HCT116 (cell line): ENCODE results near the gene C2orf92. TPM values are rescaled to one million over a fixed set of nuclear protein-coding genes. Genes with fewer than 3 reads are reported as not detected.

Experiments
- ATAC-seq: fragments of 200-7000 bp; cut with Tn5 transposase; 2 replicates; pipeline ENCODE4 v1.9.1; 2020; ENCODE audit warnings: mild to moderate bottlenecking, moderate library complexity
- BruUV-seq: library from RNA; stranded (reverse); fragments of 400-500 nt; replicated peaks from 2 replicates; lab custom pipeline; 2021; lab: Mats Ljungman, UMichigan
- CTCF ChIA-PET: fragments of 300-600 bp; sonication (Branson Sonifier 250); formaldehyde crosslinking; loops from one replicate; lab custom pipeline; 2021; ENCODE audit warnings: antibody characterized with exemption; lab: Charles Lee
- POLR2A ChIA-PET: fragments of 300-600, 350-600 bp; sonication (Branson Sonifier 250); formaldehyde crosslinking; loops from one replicate; lab custom pipeline; 2021; ENCODE audit warnings: antibody characterized with exemption; lab: Charles Lee
- RAD21 ChIA-PET, 2 experiments: fragments of 300-600 bp; sonication (Branson Sonifier 250); formaldehyde crosslinking; loops; one replicate each; lab custom pipeline; 2023; ENCODE audit warnings: low total read pairs in 2 of 2; ENCODE audit not compliant: uncharacterized antibody in 2 of 2, unreplicated experiment in 2 of 2, low non-redundant PET in 1 of 2; lab: Charles Lee
- DNase-seq: peaks from one replicate; pipeline ENCODE4 v3.0.0-alpha.2; 2010; ENCODE audit warnings: low read depth, low spot score
- H2AFZ ChIP-seq: fragments of 200-600 bp; shearing (Covaris generic), sonication (generic); 2 replicates; pipeline ENCODE4 v1.6.1; 2017; ENCODE audit warnings: low read depth, mixed run types, mixed read lengths, antibody characterized with exemption, low read length; ENCODE audit not compliant: poor library complexity, severe bottlenecking
- H3K27ac ChIP-seq: 2 replicates; pipeline ENCODE4 v1.5.1; 2012; ENCODE audit warnings: low read depth, low read length
- H3K27me3 ChIP-seq: fragments of 200-600 bp; sonication (generic); 2 replicates; pipeline ENCODE4 v1.6.1; 2016; ENCODE audit warnings: mixed run types, low read length, mixed read lengths; ENCODE audit not compliant: insufficient read depth
- H3K36me3 ChIP-seq, 2 experiments: fragments of 200-500 bp in 1 of 2; fragments of 200-600 bp in 1 of 2; sonication (Bioruptor generic) in 1 of 2; sonication (generic) in 1 of 2; 2 replicates each; pipeline versions ENCODE4 v1.5.1 to v1.6.1; 2014 to 2016; ENCODE audit warnings: low read length in 2 of 2, inconsistent platforms in 1 of 2, mixed read lengths in 1 of 2, mixed run types in 1 of 2; ENCODE audit not compliant: insufficient read depth in 2 of 2, control insufficient read depth in 1 of 2
- H3K4me1 ChIP-seq, 2 experiments: fragments of 200-600 bp in 1 of 2; sonication (generic) in 1 of 2; 2 replicates each; pipeline versions ENCODE4 v1.5.1 to v1.6.1; 2012 to 2017; ENCODE audit warnings: low read length in 2 of 2, inconsistent platforms in 1 of 2, mild to moderate bottlenecking in 1 of 2, mixed read lengths in 1 of 2, mixed run types in 1 of 2, moderate library complexity in 1 of 2; ENCODE audit not compliant: insufficient read depth in 2 of 2, control insufficient read depth in 1 of 2
- H3K4me2 ChIP-seq: fragments of 200-600 bp; sonication (generic); 2 replicates; pipeline ENCODE4 v1.6.1; 2017; ENCODE audit warnings: mixed run types, low read length, mixed read lengths
- H3K4me3 ChIP-seq, 2 experiments: fragments of 200-600 bp in 1 of 2; sonication (generic) in 1 of 2; replicated peaks in 1 of 2; 2 replicates each; pipeline ENCODE4 v1.5.1; 2011 to 2016; ENCODE audit warnings: low read length in 2 of 2, control low read depth in 1 of 2, low read depth in 1 of 2, mild to moderate bottlenecking in 1 of 2, mixed read lengths in 1 of 2, mixed run types in 1 of 2
- H3K79me2 ChIP-seq: fragments of 200-600 bp; sonication (generic); 2 replicates; pipeline ENCODE4 v1.6.1; 2017; ENCODE audit warnings: mild to moderate bottlenecking, mixed run types, low read length, moderate library complexity, mixed read lengths; ENCODE audit not compliant: insufficient read depth
- H3K9ac ChIP-seq: fragments of 200-600 bp; sonication (generic); 2 replicates; pipeline ENCODE4 v1.6.1; 2016; ENCODE audit warnings: low read length, mixed read lengths
- H3K9me2 ChIP-seq: fragments of 200-600 bp; sonication (generic), shearing (Covaris generic); 2 replicates; pipeline ENCODE4 v1.6.1; 2017; ENCODE audit warnings: mixed run types, mild to moderate bottlenecking, moderate library complexity; ENCODE audit not compliant: insufficient read depth
- H3K9me3 ChIP-seq, 2 experiments: fragments of 200-500 bp in 1 of 2; fragments of 200-600 bp in 1 of 2; sonication (Bioruptor generic) in 1 of 2; sonication (generic) in 1 of 2; 2 replicates each; pipeline ENCODE4 v1.6.1; 2014 to 2017; ENCODE audit warnings: low read length in 2 of 2, mixed read lengths in 2 of 2, inconsistent platforms in 1 of 2, low read depth in 1 of 2, mild to moderate bottlenecking in 1 of 2, mixed run types in 1 of 2, moderate library complexity in 1 of 2; ENCODE audit not compliant: control insufficient read depth in 1 of 2, insufficient read depth in 1 of 2
- H4K20me1 ChIP-seq: fragments of 200-600 bp; sonication (generic), shearing (Covaris generic); 2 replicates; pipeline ENCODE4 v1.6.1; 2017; ENCODE audit warnings: mixed run types, mild to moderate bottlenecking, moderate library complexity; ENCODE audit not compliant: insufficient read depth
- ATF3 ChIP-seq: IDR thresholded peaks from 2 replicates; pipeline ENCODE4 v1.6.1; 2012
- CBX3 ChIP-seq: IDR thresholded peaks from 2 replicates; pipeline ENCODE4 v1.6.1; 2012; ENCODE audit warnings: low read depth
- CEBPB ChIP-seq: IDR thresholded peaks from 2 replicates; pipeline ENCODE4 v1.6.1; 2012; ENCODE audit warnings: low read depth
- EGR1 ChIP-seq: IDR thresholded peaks from 2 replicates; pipeline ENCODE4 v1.6.1; 2012; ENCODE audit warnings: low read depth
- ELF1 ChIP-seq: IDR thresholded peaks from 2 replicates; pipeline ENCODE4 v1.6.1; 2012; ENCODE audit warnings: low read depth, borderline replicate concordance
- EZH2 ChIP-seq: fragments of 200-600 bp; sonication (generic); IDR thresholded peaks from 2 replicates; pipeline ENCODE4 v1.6.1; 2017; ENCODE audit warnings: antibody characterized with exemption, mixed run types
- EZH2phosphoT487 ChIP-seq: fragments of 200-600 bp; IDR thresholded peaks from 2 replicates; pipeline ENCODE4 v1.6.1; 2018; ENCODE audit warnings: antibody characterized with exemption, borderline replicate concordance
- POLR2A ChIP-seq: IDR thresholded peaks from 2 replicates; pipeline ENCODE4 v1.7.0; 2011; ENCODE audit warnings: borderline replicate concordance; ENCODE audit not compliant: insufficient read depth, insufficient read length; ENCODE audit errors: extremely low read depth
- RAD21 ChIP-seq: IDR thresholded peaks from 2 replicates; pipeline ENCODE4 v1.6.1; 2012; ENCODE audit warnings: low read depth, mild to moderate bottlenecking
- SIN3A ChIP-seq: IDR thresholded peaks from 2 replicates; pipeline ENCODE4 v1.6.1; 2012; ENCODE audit warnings: low read depth
- SP1 ChIP-seq: IDR thresholded peaks from 2 replicates; pipeline ENCODE4 v1.6.1; 2012; ENCODE audit warnings: low read depth
- SRF ChIP-seq: IDR thresholded peaks from 2 replicates; pipeline ENCODE4 v1.6.1; 2012; ENCODE audit warnings: low read depth
- YY1 ChIP-seq: IDR thresholded peaks from 2 replicates; pipeline ENCODE4 v1.6.1; 2011; ENCODE audit warnings: low read length, low read depth, moderate library complexity, mild to moderate bottlenecking; ENCODE audit not compliant: insufficient replicate concordance; ENCODE audit errors: extremely low read depth
- intact Hi-C: fragments of 100-400 bp; cut with micrococcal nuclease; formaldehyde crosslinking; loops from 2 replicates; pipeline ENCODE4 v1.10.0; 2022
- total RNA-seq: library from RNA; stranded (reverse); gene quantifications from one replicate; pipeline ENCODE4 v1.2.1, GENCODE V29; 2021; ENCODE audit not compliant: unreplicated experiment
- TF ChIP-seq, protein P1 (sequence below): IDR thresholded peaks from 2 replicates; pipeline ENCODE4 v1.6.1; 2012; ENCODE audit warnings: low read depth
- TF ChIP-seq, protein P2 (sequence below): IDR thresholded peaks from 2 replicates; pipeline ENCODE4 v1.6.1; 2011; ENCODE audit warnings: mild to moderate bottlenecking, low read length, moderate library complexity; ENCODE audit not compliant: insufficient replicate concordance; ENCODE audit errors: extremely low read depth
- TF ChIP-seq, protein P3 (sequence below), 3 experiments: fragments of 200-600 bp in 1 of 3; sonication (generic) in 1 of 3; IDR thresholded peaks in 2 of 3; conservative IDR thresholded peaks in 1 of 3; 2 replicates each; pipeline ENCODE4 v1.5.1; 2012 to 2017; ENCODE audit warnings: low read depth in 2 of 3, low read length in 2 of 3, antibody characterized with exemption in 1 of 3, borderline replicate concordance in 1 of 3, control low read depth in 1 of 3, mild to moderate bottlenecking in 1 of 3, mixed read lengths in 1 of 3, mixed run types in 1 of 3, moderate library complexity in 1 of 3; ENCODE audit not compliant: insufficient read depth in 1 of 3

The C2orf92 gene
- total RNA-seq, 1 experiment from 2014 or later, result 3.0 TPM

GRCh38 chr2:97691166-97691565, 21.7 kb downstream of the C2orf92 start:
- Histone ChIP-seq H3K9me3 (no peaks in the 10 kb centered on the region), H3K4me1 (peaks cover 0 to 8% of the 10 kb centered on the region in 2 experiments; a peak in 1 of 4 replicates), H3K27ac (no peak overlapping the region), H3K9me2 (no peaks in the 10 kb centered on the region), H3K4me3 (no peak overlapping the region), H4K20me1 (no peaks in the 10 kb centered on the region), H3K79me2 (no peaks in the 10 kb centered on the region), H3K36me3 (no peaks in the 10 kb centered on the region), H3K27me3 (no peaks in the 10 kb centered on the region), H3K4me2 (no peak overlapping the region), H3K9ac (no peak overlapping the region), H2AFZ (no peak overlapping the region)
- POLR2A ChIA-PET, result no interaction called here
- CTCF ChIA-PET, result interaction anchor here (1.0 to 1.3 kb wide), 2 partner anchors 9 to 100 kb away, joined by 3 to 4 read pairs; no protein-coding TSS in a partner anchor
- no TSS peak for BruUV-seq
- no peak for DNase-seq
- TF ChIP-seq SIN3A (no peak), SRF (no peak), YY1 (no peak), ELF1 (no peak), ATF3 (no peak), EZH2phosphoT487 (no peak), CBX3 (no peak), EGR1 (no peak), RAD21 (no peak), EZH2 (no peak), CEBPB (no peak), POLR2A (no peak), SP1 (no peak)
- TF ChIP-seq, protein P1, sequence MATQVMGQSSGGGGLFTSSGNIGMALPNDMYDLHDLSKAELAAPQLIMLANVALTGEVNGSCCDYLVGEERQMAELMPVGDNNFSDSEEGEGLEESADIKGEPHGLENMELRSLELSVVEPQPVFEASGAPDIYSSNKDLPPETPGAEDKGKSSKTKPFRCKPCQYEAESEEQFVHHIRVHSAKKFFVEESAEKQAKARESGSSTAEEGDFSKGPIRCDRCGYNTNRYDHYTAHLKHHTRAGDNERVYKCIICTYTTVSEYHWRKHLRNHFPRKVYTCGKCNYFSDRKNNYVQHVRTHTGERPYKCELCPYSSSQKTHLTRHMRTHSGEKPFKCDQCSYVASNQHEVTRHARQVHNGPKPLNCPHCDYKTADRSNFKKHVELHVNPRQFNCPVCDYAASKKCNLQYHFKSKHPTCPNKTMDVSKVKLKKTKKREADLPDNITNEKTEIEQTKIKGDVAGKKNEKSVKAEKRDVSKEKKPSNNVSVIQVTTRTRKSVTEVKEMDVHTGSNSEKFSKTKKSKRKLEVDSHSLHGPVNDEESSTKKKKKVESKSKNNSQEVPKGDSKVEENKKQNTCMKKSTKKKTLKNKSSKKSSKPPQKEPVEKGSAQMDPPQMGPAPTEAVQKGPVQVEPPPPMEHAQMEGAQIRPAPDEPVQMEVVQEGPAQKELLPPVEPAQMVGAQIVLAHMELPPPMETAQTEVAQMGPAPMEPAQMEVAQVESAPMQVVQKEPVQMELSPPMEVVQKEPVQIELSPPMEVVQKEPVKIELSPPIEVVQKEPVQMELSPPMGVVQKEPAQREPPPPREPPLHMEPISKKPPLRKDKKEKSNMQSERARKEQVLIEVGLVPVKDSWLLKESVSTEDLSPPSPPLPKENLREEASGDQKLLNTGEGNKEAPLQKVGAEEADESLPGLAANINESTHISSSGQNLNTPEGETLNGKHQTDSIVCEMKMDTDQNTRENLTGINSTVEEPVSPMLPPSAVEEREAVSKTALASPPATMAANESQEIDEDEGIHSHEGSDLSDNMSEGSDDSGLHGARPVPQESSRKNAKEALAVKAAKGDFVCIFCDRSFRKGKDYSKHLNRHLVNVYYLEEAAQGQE, result no peak
- TF ChIP-seq, protein P2, sequence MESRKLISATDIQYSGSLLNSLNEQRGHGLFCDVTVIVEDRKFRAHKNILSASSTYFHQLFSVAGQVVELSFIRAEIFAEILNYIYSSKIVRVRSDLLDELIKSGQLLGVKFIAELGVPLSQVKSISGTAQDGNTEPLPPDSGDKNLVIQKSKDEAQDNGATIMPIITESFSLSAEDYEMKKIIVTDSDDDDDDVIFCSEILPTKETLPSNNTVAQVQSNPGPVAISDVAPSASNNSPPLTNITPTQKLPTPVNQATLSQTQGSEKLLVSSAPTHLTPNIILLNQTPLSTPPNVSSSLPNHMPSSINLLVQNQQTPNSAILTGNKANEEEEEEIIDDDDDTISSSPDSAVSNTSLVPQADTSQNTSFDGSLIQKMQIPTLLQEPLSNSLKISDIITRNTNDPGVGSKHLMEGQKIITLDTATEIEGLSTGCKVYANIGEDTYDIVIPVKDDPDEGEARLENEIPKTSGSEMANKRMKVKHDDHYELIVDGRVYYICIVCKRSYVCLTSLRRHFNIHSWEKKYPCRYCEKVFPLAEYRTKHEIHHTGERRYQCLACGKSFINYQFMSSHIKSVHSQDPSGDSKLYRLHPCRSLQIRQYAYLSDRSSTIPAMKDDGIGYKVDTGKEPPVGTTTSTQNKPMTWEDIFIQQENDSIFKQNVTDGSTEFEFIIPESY, result no peak
- TF ChIP-seq, protein P3, sequence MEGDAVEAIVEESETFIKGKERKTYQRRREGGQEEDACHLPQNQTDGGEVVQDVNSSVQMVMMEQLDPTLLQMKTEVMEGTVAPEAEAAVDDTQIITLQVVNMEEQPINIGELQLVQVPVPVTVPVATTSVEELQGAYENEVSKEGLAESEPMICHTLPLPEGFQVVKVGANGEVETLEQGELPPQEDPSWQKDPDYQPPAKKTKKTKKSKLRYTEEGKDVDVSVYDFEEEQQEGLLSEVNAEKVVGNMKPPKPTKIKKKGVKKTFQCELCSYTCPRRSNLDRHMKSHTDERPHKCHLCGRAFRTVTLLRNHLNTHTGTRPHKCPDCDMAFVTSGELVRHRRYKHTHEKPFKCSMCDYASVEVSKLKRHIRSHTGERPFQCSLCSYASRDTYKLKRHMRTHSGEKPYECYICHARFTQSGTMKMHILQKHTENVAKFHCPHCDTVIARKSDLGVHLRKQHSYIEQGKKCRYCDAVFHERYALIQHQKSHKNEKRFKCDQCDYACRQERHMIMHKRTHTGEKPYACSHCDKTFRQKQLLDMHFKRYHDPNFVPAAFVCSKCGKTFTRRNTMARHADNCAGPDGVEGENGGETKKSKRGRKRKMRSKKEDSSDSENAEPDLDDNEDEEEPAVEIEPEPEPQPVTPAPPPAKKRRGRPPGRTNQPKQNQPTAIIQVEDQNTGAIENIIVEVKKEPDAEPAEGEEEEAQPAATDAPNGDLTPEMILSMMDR (IDR thresholded peaks at IDR 0.05 in 2 of 3, conservative IDR thresholded peaks at IDR 0.05 in 1 of 3; ENCODE audit: borderline replicate concordance in 1 of 3, insufficient read depth in 1 of 3, low read depth in 2 of 3, low read length in 2 of 3), result no peak
- ATAC-seq, result no peak
- intact Hi-C loops, result no loop called here
- RAD21 ChIA-PET, result no interaction called here
